Stimulated activated CD8-positive, alpha-beta memory T cell treated with anti-CD3 and anti-CD28 coated beads, Interleukin-12 subunit alpha, Interleukin-12 subunit beta, amount 100 ng/mL, for 1 hour (primary cell): ENCODE data around the gene AKAP10.
"Not testable (repeated sequence)": the region's sequence is repeated elsewhere in the genome, so short reads cannot be mapped to it uniquely, and the experiment has no call there.

Source experiments
- DNase-seq: peaks from one replicate; pipeline ENCODE4 v3.0.0-alpha.2; 2020; ENCODE audit warnings: low read depth

The AKAP10 gene

DNA sequence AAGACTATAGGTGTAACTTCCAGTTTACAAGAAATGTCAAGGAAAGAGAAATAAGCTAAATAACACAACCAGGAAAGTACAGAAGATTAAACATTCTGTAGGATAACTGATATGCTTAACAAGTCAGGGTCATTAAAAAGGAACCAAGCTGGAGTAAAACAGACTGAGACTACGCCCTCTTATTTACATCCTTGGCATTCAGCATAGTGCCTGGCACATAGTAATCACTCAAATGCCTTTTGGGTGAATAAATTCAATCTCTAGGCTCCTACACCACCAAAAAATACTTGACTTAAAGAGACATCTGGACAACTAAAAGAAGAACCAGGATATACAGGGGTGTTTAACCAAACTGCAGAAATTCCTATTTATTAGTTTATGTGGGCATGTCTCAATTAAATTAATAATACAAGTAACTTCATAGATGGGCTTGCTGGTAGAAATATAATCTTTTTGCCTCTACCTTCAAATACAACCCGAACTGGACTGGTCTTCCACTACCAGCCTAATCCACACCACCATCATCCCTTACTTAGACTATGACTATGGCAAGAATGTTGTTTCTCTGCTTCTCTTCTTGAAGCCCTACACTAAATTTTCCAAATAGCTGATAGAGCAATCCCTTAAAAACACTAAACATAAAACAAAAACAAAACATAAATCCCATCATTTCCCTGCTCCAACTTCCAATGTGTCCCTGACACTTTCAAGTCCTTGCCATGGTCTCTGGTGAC is 62.2 kb downstream of the AKAP10 start:
- no peak for DNase-seq

- no peak for DNase-seq
These were observed 66.6 kb downstream of the AKAP10 start for GRCh38 chr17:19911033-19911432.

DNA sequence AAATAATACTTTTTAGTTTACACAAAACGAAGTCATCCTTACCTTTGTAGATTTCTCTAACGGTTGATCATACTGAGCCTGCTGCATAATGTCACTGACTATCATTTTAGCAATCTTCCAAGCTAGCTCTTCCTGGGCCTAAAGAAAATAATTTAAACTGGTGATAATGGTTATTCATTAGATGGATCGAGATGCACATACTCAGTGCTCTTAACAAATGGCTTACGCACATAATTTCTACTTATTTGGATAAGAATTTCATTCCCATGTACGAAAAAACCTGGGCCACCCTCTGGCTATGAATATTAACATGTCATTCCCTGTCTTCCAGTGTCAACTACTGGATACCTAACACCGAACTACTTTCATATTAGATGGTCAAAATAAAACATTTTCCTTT is 68.5 kb downstream of the AKAP10 start:
- DNase-seq: no peak

- no peak for DNase-seq
These were observed 72.1 kb downstream of the AKAP10 start for GRCh38 chr17:19905502-19905901.

GRCh38 chr17:19904924-19905323 is 72.7 kb downstream of the AKAP10 start:
- no peak for DNase-seq

GRCh38 chr17:19904412-19904811 is 73.2 kb downstream of the AKAP10 start:
- no peak for DNase-seq

DNA sequence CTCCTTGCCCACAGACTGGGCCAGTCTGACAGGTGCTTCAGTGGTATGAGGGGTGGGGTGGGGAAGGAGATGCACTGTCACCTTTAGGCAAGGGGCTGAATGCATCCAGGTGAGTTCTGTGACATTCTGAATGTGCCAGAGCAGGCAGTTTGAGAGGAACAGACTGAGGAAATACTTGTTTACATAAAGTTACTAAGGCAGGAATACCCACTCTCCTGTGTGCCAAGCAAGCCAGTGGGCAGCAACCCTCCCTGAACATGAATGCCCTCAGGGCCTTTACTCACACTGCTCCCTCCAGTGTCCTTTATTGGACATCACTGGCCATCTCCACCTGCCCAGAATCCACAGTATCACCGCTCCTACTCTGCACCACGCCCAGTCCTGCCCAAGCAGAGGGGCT is 76.8 kb downstream of the AKAP10 start:
- DNase-seq: no peak

GRCh38 chr17:19897903-19898302 is 79.7 kb downstream of the AKAP10 start:
- no peak for DNase-seq

DNA sequence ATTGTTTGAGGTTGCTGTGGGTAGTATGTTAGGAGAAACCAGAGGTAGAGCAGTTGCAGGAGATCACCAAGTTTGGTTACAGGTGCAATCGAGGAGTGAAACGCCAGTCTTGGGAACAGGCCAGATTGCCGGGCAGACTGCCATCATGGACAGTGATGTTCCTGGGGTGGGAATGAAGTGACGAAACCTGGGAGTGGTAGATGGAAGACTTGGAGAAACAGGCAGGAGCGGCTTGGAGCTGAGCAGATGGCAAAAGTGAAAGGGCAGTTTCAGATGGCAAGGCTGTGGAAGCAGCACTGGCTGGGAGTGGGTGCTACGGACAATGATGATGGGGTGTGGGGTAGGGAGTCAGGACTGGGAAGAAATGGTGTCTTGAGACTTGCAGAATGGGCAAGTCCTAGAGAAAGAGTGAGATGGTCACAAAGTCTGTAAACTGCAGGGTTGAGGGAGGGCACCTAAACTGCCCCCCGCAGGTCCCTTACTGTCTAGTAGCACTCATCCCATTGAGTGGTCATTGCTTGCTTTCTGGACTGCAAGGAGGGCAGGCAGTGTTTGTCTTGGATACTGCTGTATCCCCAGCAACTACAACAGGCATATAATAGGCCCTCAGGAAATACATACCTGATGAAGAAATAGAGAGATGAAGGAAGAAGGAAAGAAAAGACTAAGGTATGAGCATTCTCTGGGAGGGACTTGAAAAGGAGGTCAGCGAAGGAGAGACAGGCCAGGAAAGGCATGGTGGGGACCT is 80.4 kb downstream of the AKAP10 start:
- DNase-seq: no peak

DNA sequence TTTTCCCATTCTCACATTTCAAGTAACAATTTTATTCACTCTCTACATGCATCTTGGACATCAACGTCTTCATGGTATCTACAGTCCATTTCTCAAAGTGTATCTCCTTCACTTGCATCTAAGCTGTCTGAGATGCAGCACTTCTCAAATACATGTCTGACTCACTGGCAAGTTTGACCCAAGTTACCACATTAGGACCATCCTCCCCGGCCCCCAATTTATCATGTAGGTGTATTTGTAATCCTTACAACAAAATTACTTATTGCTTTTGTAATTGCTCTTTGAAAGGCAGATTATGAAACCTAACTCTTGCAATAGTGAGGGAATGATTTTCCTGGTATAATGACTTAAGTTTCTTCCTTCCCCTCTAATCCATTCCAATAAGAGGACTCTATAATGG is 80.9 kb downstream of the AKAP10 start:
- DNase-seq: no peak

DNA sequence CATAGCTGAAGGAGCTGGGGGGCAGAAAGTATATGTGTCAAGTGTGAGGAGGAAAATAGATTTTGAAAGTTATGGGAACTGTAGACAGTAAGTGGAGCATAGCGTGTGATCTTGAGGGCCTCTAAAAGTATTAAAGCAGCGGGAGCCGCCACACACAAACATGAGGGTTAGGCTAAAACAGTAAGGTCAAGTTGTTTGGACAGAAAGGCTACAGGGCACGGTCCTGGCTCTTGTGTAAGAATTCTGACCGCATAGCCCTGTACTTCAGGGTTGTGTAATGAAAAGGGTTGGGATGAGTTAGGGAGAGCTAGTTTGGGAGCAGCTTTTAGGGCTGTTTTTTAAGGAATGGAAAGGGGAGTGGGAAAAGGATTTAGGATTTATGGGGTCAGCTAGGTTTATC is 87.1 kb downstream of the AKAP10 start:
- not testable (repeated sequence) for DNase-seq

DNA sequence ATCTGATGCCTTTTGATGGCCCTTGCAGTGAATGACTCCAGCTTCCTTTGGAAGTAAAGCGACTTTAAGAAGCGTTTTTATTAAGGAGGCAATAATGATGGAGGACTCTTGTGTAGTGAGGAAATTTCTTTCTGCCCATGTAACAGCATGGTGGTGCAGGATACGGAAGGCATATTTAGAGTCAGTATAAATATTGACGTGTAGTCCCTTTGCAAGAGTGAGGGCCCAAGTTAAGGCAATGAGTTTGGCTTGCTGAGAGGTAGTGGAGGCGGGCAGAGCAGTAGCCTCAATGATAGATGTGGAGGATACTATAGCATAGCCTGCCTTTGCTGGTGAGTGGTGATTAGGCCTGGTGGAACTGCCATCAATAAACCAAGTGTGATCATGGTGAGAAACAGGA is 87.6 kb downstream of the AKAP10 start:
- DNase-seq: not testable (repeated sequence)

DNA sequence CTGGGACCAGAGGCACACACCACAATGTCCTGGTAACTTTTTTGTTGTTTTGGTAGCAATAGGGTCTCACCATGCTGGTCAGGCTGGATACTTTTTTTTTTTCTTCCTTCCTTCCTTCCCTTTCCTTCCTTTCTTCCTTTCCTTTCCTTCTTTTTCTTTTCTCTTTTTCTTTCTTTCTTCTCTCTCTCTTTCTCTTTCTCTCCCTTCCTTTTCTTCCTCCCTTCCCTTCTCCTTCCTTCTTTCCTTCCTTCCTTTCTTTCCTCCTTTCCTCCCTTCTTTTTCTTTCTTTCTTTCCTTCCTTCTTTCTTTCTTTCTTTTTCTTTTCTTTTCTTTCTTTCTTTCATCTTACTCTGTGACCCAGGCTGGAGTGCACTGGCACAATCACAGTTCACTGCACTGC is 91.5 kb downstream of the AKAP10 start:
- DNase-seq: no peak

DNA sequence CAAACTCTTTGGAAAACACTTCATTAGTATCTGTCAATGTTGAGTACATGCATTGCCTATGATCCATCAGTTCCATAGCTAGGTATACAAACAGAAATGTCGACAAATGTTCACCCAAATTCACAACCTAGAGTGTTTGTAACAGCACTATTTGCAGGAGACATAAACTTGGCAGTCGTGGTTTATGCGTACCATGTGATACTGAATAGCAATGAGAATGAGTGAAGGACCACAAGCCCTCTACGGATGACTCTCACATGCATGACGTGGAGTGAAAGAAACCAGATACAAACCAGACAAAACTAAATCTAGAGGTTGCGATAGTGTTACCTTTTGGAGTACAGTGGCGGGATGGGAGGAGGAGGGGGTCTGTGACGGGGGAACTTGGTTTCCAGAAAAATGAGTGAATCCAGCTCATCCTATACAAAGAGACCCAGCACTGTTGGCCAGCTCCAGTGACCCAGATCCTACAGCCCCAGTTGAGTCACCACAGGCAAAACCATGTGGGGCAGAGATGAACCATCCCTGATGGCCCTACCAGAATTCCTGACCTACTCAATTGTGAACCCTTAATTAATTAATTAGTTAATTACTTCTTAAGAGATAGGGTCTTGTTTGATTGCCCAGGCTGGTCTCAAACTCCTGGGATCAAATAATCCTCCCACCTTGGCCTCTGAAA is 94.0 kb downstream of the AKAP10 start:
- no peak for DNase-seq

DNA sequence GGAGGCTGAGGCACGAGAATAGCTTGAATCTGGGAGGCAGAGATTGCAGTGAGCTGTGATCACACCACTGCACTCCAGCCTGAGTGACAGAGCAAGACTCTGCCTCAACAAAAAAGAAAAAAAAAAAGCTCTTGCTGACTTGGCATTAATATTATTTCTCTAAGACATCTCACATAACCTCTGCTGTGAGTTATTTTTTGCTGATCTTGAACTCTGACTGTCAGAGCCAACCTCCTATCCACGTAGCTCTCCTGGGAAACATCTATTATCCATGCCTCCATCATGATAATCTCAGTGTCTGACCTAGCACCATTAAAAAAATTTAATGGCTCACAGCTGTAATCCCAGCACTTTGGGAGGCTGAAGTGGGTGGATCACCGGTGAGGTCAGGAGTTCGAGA is 97.2 kb downstream of the AKAP10 start:
- no peak for DNase-seq

- DNase-seq: no peak
These were observed 100.2 kb downstream of the AKAP10 start for GRCh38 chr17:19877364-19877945.

- no peak for DNase-seq
These were observed 101.0 kb downstream of the AKAP10 start for GRCh38 chr17:19876529-19877161.

- no peak for DNase-seq
These were observed 103.4 kb downstream of the AKAP10 start for GRCh38 chr17:19874256-19874655.

GRCh38 chr17:19873346-19873745 is 104.3 kb downstream of the AKAP10 start:
- DNase-seq: no peak

DNA sequence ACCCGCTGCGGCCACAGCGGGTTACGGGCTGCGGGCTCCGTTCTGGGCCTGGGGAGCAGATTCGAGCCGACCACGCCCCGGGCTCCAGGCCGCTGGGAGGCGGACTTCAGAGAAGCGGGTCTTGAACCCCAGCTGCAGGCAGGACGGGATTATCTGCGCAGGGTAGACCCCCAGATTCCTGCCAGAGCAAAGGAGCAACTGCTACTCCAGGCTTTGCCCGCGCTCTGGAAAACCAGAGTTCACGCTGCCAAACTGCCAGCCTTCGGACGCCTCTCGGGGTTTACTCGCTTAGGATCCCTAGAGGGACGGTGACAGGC is 109.6 kb downstream of the AKAP10 start:
- no peak for DNase-seq

GRCh38 chr17:19867329-19868078 is 110.1 kb downstream of the AKAP10 start, which contains the start of gene ULK2:
Gene ULK2, minus strand, starts transcription at chr17:19867936. Its CDS starts 519 bp downstream, at chr17:19867417.
- DNase-seq: no peak

- no peak for DNase-seq
These were observed 110.6 kb downstream of the AKAP10 start for GRCh38 chr17:19867079-19867328.
